Activated CD8-positive, alpha-beta memory T cell treated with anti-CD3 and anti-CD28 coated beads, Interleukin-2, amount 50 U/mL, for 48 hours (primary cell): Measurements from ENCODE around the gene PLAGL2.

Experiments
- DNase-seq: peaks from one replicate; pipeline ENCODE4 v3.0.0-alpha.2; 2020

PLAGL2 gene

DNA sequence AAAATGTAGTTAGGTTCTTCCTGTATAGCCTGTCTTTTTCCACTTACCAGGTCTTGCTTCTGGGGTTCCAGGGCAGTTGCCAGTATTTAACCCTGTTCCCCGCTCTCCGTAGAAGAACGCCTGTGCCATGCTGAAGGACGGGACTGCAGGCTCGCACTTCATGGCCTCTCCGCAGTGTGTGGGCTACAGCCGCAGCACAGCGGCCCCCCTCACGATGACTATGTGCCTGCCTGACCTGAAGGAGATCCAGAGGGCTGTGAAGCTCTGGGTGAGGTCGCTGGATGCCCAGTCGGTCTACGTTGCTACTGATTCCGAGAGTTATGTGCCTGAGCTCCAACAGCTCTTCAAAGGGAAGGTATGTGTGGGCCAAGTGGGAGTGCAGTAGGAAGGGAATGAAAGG is 23.2 kb upstream of the PLAGL2 start:
- no peak for DNase-seq

DNA sequence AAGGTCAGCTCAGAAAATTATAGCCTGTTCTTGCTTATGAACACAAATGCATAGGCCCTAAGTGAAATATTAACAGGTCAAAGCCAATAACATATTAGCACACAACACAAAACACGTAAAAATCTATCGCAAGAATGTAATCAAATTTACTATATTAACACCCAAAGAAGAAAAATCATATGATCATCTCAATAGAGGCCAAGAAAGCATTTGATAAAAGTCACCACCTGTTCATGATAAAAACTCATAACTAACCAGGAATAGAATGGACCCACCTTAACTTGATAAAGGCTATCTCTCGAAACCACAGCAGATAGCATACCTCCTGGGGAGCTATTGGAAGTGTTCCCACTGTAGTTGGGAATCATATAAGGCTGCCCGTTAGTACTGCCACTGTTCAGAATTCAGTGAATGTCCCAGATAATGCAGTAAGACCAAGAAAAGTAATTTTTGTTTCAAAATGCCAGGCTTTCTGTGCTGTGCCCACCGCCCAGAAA is 21.8 kb upstream of the PLAGL2 start:
- DNase-seq, result no peak

- no peak for DNase-seq
Measured at GRCh38 chr20:32227744-32228688, 20.5 kb upstream of the PLAGL2 start.

DNA sequence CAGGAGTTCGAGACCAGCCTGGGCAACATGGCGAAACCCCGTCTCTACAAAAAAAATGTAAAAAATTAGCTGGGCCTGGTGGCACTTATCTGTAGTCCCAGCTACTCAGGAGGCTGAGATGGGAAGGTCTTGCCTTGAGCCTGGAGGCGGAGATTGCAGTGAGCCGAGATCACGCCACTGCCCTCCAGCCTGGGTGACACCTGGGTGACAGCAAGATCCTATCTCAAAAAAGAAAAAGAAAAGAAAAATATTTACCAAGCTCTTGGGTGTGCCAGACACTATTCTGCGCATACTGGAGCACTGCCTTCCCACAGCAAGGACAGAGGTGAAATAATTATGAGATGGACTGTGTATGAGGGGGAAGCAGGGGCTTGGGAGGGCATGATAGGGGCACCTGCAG is 19.8 kb upstream of the PLAGL2 start:
- DNase-seq, result no peak

DNA sequence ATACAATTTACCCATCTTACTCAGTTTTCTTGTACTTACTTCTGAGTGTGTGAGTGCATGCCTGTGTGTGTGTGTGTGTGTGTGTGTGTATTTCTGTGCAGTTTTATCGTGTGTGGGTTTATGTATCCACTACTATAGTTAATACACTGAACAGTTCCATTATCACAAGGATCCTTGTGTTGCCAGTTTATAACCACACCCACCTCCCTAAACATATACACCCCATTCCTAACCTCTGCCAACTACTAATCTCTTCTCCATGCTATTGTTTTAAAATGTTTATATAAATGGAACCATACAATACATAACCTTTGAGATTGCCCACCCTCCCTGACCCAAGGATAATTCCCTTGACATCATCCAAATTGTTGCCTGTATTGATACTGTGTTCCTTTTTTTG is 18.8 kb upstream of the PLAGL2 start:
- no peak for DNase-seq

DNA sequence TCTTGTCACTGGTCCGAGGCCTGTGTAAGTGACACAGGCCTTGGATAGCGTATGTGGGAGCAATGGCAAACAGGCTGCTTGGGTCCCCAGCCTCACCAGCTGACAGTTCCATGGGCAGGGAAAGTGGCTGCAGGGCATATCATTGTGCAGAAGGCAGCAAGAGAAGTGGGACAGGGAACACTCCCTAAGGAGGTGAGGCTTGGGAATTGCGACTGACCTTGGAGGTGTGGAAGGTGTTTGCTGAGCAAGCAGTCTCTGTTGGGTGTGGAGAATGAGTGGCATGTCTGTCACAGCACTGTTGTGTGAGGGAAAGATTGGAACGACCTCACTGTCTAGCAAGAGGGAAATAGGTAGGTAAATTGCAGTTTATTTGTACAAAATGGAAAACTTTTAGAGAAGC is 16.9 kb upstream of the PLAGL2 start:
- no peak for DNase-seq

DNA sequence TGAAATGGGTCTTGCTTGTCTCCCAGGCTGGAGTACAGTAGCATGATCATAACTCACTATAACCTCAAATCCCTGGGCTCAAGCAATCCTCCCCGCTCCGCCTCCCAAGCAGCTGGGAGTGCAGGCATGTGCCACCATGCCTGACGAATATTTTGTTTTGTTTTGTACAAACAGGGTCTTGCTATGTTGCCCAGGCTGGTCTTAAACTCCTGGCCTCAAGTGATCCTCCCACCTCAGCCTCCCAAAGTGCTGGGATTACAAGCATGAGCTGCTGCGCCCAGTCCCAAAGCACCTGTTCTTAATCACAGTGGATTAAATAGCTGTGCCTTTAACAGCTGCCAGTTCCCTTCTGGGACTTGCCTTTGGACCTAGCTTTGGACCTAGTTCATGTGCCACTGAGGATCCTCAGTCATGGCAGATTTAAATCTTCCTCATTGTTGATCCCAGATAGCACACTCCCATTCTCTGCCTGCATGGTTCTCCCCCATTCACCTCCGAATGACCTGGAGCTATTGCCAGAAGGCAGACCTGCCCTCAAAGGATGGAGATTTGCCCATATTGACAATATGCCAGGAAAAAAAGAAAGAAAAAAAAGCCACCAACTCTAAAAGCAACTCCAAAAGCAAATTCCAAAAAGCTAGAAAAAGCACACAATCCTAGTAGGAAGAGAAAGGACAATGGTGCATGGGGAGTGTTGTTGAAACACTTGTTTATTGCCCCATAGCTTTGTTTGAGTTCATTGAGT is 10.8 kb upstream of the PLAGL2 start:
- DNase-seq, result no peak

DNA sequence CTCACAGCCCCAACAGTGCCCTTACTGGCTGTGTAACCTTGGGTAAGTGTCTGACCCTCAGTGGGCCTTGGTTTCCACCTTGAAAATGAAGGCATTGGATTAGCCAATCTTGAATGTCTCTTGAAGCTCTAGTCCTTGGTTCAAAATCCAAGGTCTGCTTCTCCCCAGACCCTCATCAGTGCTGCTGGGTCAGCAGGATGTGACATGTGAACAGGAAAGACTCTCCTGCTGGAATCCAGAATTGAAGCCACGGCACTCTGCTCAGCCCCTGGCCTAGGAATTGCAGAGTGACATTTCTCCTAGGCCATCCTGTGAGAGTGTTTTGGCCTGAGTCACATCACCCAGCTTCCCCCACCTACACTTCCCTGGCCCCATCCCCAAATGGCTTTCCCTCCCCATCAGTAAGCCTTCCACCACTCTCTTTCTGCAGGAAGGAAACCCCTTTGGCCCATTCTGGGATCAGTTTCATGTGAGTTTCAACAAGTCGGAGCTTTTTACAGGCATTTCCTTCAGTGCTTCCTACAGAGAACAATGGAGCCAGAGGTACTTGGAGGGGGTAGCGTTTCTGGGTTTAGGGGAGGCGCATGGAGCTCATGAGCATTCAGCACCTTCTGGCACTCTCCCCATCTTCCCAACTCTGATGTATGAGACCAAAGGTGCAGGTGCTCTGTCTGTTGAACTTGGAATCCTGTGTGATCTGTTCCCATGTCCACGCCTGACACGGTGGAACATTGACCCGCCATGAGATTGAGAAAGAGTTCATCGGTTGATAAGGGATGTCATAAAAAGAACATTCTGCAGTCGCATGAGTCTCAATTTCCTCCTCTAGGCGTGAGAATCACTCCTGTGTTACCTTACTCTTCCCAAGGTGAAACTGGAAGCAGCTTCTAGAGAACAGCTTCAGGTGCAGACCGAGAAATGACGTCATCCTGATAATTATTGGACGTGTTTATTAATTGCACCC is 8.9 kb upstream of the PLAGL2 start:
- no peak for DNase-seq

DNA sequence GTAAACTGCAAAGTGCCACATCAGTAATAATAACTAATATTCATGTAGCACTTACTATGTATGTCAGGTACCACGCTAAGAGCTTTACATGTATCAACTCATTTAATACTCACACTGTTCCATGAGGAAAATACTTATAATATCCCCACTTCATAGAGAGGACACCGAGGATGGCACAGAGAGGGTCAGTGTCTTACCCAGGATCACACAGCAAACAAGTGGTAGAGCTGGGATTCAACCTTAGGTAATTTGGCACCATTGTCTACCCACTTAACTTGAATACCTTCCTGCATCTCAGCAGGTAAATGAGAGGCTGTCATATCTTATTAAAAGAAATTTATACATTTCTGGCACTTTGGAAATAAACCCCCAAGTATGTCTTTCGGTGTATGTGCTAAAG is 8.2 kb upstream of the PLAGL2 start:
- no peak for DNase-seq

GRCh38 chr20:32215147-32215546 is 7.6 kb upstream of the PLAGL2 start:
- no peak for DNase-seq

DNA sequence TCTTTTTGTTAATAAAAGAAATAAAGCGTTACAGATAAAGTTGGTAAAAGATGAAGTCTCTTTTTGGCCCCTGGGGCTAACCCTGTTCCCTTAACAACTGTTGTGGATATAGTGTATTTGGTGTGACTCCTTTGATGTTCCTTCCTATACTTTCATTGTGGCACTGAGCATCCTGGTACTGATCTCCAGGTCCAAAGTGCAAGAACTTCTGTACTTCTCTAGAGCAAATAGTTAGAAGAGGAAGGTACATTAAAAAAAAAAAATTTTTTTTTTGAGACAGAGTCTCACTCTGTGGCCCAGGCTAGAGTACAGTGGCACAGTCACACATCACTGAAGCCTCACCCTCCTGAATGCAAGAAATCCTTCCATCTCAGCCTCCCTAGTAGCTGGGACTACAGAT is 6.3 kb upstream of the PLAGL2 start:
- no peak for DNase-seq

- DNase-seq, result no peak
Measured at GRCh38 chr20:32209850-32210605, 2.5 kb upstream of the PLAGL2 start.

GRCh38 chr20:32208499-32209154 is 1.1 kb upstream of the PLAGL2 start:
- DNase-seq, result no peak

DNA sequence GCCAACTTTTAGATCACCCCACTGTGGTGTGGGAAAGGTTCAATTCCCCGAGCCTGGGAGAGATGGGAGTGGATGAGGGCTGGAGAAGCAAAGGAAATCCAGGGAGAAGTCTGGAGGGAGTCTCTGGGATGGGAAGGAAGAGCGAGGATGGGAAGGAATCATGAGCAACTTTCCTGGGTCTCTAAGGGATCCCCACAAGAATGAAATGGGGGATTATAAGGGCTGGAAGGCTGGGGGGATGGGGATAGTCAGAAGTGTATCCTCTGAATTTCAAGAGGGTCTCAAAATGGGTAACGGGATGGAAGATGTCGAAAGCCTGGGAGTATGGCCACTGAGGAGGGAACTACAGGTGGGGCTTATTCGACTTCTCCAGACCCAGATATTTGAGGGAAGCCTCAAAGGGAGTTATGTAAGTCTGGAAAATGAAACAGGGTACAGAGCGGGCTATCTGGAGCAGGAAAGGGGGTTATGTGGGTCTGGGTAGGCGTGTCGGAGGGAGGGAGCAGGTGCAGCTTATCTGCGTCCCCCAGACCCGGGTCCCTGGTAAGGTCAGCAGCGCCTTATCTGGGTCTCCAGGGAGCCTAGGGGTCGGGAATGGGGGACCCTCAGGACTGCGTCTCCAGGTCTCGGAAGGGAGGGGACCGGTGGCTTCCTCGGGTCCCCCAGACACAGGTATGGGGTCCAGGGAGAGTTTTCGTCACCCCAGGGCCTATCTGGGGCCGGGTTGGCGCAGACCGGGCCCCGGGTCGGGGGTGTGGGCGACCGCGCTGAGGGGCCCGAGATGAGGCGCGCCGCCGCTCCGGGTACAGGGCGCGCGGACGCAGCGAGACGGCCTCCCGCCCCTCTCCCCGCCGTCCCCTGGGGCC is 550 bp downstream of the PLAGL2 start:
- DNase-seq, result peak; percentile 68

GRCh38 chr20:32205843-32206759 is 1.4 kb downstream of the PLAGL2 start:
- peak; percentile 66 for DNase-seq

DNA sequence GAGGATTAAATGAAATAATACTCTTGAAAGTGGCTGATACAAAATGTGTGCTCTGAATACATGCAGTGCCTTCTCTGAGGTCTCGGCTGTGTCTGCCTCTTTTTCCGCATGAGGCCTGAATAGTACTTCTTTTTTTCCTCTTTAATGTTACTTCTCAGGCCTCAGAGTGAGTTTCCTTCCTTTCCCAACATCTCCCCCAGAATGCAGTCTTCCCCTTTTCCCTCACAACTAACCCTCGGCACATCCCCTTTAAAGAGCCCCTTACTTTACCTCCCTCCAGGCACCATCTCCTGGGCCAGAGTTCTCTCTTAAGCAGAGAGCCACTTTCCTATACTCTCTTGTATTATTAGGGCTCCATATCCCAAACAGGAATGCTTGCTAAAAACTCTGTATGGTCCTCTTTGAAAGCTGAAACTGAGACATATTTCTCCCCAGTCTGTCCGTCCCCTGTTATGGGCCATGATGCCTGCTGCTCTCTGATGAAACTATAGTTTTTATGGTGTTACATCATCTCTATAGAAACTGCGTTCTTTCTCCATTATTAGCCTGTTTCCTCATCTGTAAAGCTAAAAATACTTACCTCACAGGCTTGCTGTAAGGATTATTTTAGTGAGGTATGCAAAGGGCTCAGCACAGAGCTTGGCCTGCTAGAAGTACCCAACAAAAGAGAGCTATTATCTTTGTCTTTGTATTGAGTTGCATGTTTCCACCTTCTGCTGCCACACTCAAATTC is 2.3 kb downstream of the PLAGL2 start:
- no peak for DNase-seq

DNA sequence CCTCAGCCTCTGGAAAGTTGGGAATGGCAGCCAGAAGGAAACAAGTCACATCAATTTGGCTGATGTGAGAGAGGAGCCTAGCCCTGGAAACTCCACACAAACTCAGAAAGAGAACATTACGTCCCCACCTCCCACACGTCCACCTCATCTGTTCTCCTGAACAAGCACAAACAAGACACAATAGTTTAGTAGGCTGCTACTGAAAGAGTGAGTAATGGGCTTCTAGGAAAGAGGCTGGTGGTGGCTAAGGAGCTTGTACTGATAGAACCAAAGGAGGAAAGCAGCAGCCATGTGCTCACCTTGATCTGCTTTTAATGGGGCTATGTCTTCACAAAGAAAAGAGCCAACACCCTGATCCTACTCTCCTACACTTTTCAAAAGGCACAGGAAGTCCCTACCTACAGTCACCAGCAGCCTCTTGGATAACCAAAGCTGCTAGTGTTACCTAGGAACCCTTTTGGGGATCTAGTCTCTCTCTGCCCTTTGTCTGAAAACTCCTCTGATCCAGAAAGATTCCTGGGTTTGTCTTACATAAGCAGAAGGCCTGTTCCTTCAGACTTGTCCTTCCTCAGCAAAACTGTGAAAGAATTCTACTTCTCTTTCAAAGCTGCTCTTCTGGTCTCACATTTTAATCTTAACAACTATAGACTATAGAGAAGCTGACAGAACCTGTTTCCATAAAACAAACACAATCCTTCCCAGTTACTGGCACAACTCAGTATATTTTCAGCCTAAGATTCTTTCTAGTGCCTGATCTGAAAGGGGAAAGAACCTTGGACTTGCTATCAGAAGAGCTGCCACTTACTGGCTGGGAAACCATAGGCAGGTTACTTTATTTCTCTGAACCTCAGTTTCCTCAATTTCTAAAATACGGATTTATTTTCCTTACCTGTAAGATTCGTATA is 3.1 kb downstream of the PLAGL2 start:
- DNase-seq, result peak; percentile 78
